WTC11 (cell line): ENCODE results near the gene CFAP157. TPM values are rescaled to one million over a fixed set of nuclear protein-coding genes. Genes with fewer than 3 reads are reported as not detected.
"Not testable (repeated sequence)": the region's sequence is repeated elsewhere in the genome, so short reads cannot be mapped to it uniquely, and the experiment has no call there.

ENCODE experiments used
- ATAC-seq: fragments of 200-7000 bp; cut with Tn5 transposase; 2 replicates; pipeline ENCODE4 v1.10.0; 2021; ENCODE audit warnings: mild to moderate bottlenecking, moderate library complexity
- CTCF ChIA-PET: fragments of 300-600 bp; sonication (Branson Sonifier 250); formaldehyde crosslinking; loops from one replicate; lab custom pipeline; 2021; ENCODE audit warnings: antibody characterized with exemption; lab: Charles Lee
- POLR2A ChIA-PET: fragments of 350-600 bp; sonication (Branson Sonifier 250); formaldehyde crosslinking; loops from one replicate; lab custom pipeline; 2021; ENCODE audit warnings: antibody characterized with exemption; lab: Charles Lee
- DNase-seq: peaks from one replicate; pipeline ENCODE4 v3.0.0; 2021; ENCODE audit warnings: low spot score
- H3K27ac Mint-ChIP-seq: 2 replicates; pipeline ENCODE4 v1.8.0; 2021; ENCODE audit warnings: mixed read lengths
- H3K27me3 Mint-ChIP-seq: 2 replicates; pipeline ENCODE4 v1.8.0; 2021; ENCODE audit warnings: low read depth, mild to moderate bottlenecking, moderate library complexity, mixed read lengths
- H3K36me3 Mint-ChIP-seq: 2 replicates; pipeline ENCODE4 v1.8.0; 2021; ENCODE audit warnings: mixed read lengths
- H3K4me1 Mint-ChIP-seq: 2 replicates; pipeline ENCODE4 v1.8.0; 2022; ENCODE audit warnings: mixed read lengths
- H3K4me3 Mint-ChIP-seq: 2 replicates; pipeline ENCODE4 v1.8.0; 2021; ENCODE audit warnings: mild to moderate bottlenecking, moderate library complexity, mixed read lengths
- H3K9me3 Mint-ChIP-seq: 2 replicates; pipeline ENCODE4 v1.8.0; 2021; ENCODE audit warnings: mixed read lengths
- E2F1 ChIP-seq: sonication (generic); formaldehyde crosslinking; IDR thresholded peaks from 2 replicates; pipeline ENCODE4 v1.8.0; 2022; ENCODE audit warnings: mild to moderate bottlenecking, missing genetic modification reagents
- FOXP1 ChIP-seq: sonication (generic); formaldehyde crosslinking; IDR thresholded peaks from 2 replicates; pipeline ENCODE4 v1.8.0; 2022; ENCODE audit warnings: missing genetic modification reagents, mild to moderate bottlenecking, moderate library complexity, borderline replicate concordance
- MAX ChIP-seq: sonication (generic); formaldehyde crosslinking; IDR thresholded peaks from 2 replicates; pipeline ENCODE4 v1.8.0; 2022; ENCODE audit warnings: mild to moderate bottlenecking, missing genetic modification reagents
- NR1H2 ChIP-seq: sonication (generic); formaldehyde crosslinking; IDR thresholded peaks from 2 replicates; pipeline ENCODE4 v1.9.0; 2021; ENCODE audit warnings: mild to moderate bottlenecking, moderate library complexity, missing genetic modification reagents
- SMAD3 ChIP-seq: sonication (generic); formaldehyde crosslinking; IDR thresholded peaks from 2 replicates; pipeline ENCODE4 v1.8.0; 2022; ENCODE audit warnings: missing genetic modification reagents, mild to moderate bottlenecking, borderline replicate concordance
- ZBTB21 ChIP-seq: sonication (generic); formaldehyde crosslinking; IDR thresholded peaks from 2 replicates; pipeline ENCODE4 v1.8.1; 2023; ENCODE audit warnings: mild to moderate bottlenecking, missing genetic modification reagents, borderline replicate concordance
- ZNF219 ChIP-seq: sonication (generic); formaldehyde crosslinking; IDR thresholded peaks from 2 replicates; pipeline ENCODE4 v1.8.0; 2023; ENCODE audit warnings: missing genetic modification reagents, mild to moderate bottlenecking, borderline replicate concordance
- ZNF263 ChIP-seq: sonication (generic); formaldehyde crosslinking; IDR thresholded peaks from 2 replicates; pipeline ENCODE4 v1.8.1; 2022; ENCODE audit warnings: low read depth, mild to moderate bottlenecking, moderate library complexity, missing genetic modification reagents
- ZNF317 ChIP-seq: sonication (generic); formaldehyde crosslinking; IDR thresholded peaks from 2 replicates; pipeline ENCODE4 v1.8.1; 2023; ENCODE audit warnings: low read depth, mild to moderate bottlenecking, moderate library complexity, missing genetic modification reagents, borderline replicate concordance
- ZNF423 ChIP-seq: fragments of 250-450 bp; sonication (Bioruptor Pico); IDR thresholded peaks from 2 replicates; pipeline ENCODE4 v2.1.2; 2022; ENCODE audit warnings: mild to moderate bottlenecking, moderate library complexity
- ZNF671 ChIP-seq: fragments of 250-450 bp; sonication (Bioruptor Pico); IDR thresholded peaks from 2 replicates; pipeline ENCODE4 v1.8.0; 2021; ENCODE audit warnings: mild to moderate bottlenecking
- total RNA-seq: library from RNA; stranded (reverse); gene quantifications from 3 replicates; pipeline ENCODE4 v1.2.3, GENCODE V29; 2021
- TF ChIP-seq, protein P1 (sequence below): sonication (generic); formaldehyde crosslinking; IDR thresholded peaks from 2 replicates; pipeline ENCODE4 v1.8.0; 2023; ENCODE audit warnings: missing genetic modification reagents, mild to moderate bottlenecking, borderline replicate concordance
- TF ChIP-seq, protein P2 (sequence below): fragments of 250-450 bp; sonication (Bioruptor Pico); conservative IDR thresholded peaks from 2 replicates; pipeline ENCODE4 v1.9.0; 2021; ENCODE audit warnings: mild to moderate bottlenecking

Gene CFAP157
- total RNA-seq, 1 experiment from 2014 or later = 0.22 TPM

DNA sequence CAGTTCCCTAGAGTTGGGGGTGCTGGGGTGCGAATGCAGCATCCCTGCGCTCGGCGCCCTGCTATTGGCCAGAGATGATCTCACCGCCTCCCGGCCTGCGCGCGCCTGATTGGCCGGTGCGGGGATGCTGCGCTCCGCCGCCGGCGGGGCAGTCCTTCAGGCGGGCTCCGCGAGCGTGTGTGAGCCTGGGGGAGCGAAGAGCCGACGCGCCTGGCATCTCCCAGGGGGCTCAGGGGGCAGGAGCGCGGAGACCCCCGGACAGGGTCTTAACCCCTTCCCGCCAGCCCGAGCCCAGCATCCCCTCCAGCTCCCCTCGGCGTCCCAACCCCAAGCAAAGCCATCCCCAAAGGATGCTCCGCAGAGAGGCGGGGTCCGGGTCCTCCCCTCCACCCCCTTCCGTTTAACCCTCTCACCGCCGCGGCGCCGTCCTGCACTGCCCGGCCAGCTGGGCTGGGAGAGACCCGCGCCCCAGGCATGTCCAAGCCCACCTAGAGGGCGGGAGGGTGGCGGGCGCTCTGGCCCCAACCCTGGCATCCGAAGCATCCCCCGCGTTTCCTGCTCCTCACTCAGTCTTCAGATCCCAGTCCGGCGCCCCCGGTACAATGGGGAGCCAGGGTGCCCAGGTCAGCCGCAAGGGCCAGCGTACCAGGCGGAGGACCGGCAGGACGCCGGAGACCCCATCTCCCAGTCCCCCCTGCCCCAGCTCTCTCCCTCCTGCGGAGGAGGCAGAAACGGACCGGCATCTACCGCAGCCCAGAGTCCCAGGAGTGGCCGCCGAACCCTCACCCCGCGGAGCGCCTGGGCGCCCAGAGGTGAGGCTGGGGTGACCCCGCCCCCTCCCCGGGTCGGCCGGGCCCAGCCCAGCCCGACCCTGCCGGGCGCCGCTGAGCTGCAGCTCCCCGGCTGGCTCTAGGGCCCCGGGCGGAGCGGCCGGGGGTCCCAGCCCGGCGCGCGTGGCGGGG, 47.6 kb downstream of the CFAP157 start (continued):
- TF ChIP-seq, protein P1, sequence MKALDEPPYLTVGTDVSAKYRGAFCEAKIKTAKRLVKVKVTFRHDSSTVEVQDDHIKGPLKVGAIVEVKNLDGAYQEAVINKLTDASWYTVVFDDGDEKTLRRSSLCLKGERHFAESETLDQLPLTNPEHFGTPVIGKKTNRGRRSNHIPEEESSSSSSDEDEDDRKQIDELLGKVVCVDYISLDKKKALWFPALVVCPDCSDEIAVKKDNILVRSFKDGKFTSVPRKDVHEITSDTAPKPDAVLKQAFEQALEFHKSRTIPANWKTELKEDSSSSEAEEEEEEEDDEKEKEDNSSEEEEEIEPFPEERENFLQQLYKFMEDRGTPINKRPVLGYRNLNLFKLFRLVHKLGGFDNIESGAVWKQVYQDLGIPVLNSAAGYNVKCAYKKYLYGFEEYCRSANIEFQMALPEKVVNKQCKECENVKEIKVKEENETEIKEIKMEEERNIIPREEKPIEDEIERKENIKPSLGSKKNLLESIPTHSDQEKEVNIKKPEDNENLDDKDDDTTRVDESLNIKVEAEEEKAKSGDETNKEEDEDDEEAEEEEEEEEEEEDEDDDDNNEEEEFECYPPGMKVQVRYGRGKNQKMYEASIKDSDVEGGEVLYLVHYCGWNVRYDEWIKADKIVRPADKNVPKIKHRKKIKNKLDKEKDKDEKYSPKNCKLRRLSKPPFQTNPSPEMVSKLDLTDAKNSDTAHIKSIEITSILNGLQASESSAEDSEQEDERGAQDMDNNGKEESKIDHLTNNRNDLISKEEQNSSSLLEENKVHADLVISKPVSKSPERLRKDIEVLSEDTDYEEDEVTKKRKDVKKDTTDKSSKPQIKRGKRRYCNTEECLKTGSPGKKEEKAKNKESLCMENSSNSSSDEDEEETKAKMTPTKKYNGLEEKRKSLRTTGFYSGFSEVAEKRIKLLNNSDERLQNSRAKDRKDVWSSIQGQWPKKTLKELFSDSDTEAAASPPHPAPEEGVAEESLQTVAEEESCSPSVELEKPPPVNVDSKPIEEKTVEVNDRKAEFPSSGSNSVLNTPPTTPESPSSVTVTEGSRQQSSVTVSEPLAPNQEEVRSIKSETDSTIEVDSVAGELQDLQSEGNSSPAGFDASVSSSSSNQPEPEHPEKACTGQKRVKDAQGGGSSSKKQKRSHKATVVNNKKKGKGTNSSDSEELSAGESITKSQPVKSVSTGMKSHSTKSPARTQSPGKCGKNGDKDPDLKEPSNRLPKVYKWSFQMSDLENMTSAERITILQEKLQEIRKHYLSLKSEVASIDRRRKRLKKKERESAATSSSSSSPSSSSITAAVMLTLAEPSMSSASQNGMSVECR = peak; percentile 41; the same call in 1 of the 2 replicates
- no peak for TF ChIP-seq SMAD3
- TF ChIP-seq MAX (CRISPR knock-in tag) = peak; percentile 53
- TF ChIP-seq ZNF423 (CRISPR knock-in tag) = 0 out of 2 replicates have a peak, but pooled peaks have one; percentile 17
- TF ChIP-seq ZNF219 = no peak
- no peak for TF ChIP-seq NR1H2 (CRISPR knock-in tag)

GRCh38 chr9:127755061-127756060, 48.6 kb downstream of the CFAP157 start:
- Mint-ChIP-seq H3K36me3 (no peaks in the 10 kb centered on the region), H3K9me3 (no peaks in the 10 kb centered on the region), H3K27me3 (peaks cover 58% of the 10 kb centered on the region), H3K4me3 (peak overlapping the region; percentile 62), H3K27ac (no peak overlapping the region), H3K4me1 (peaks cover 4% of the 10 kb centered on the region; the same call in 1 of the 2 replicates)
- POLR2A ChIA-PET = interaction anchor here (0.5 to 0.9 kb wide), 2 partner anchors 16 to 38 kb away, joined by 3 to 4 read pairs; no protein-coding TSS in a partner anchor
- CTCF ChIA-PET = interaction anchor here (0.6 to 3.3 kb wide), 12 partner anchors 8 to 252 kb away, joined by 3 to 34 read pairs (median 6); partner anchors contain the start of genes ENG and TOR2A
- TF ChIP-seq ZNF317 (no peak), ZBTB21 (CRISPR knock-in tag) (no peak), FOXP1 (CRISPR knock-in tag) (no peak), ZNF263 (no peak), ZNF671 (CRISPR knock-in tag) (no peak)
- peak; percentile 48 for ATAC-seq
- peak; percentile 82 for DNase-seq

- Mint-ChIP-seq H3K27ac (no peak overlapping the region), H3K27me3 (peaks cover 56% of the 10 kb centered on the region), H3K9me3 (no peaks in the 10 kb centered on the region), H3K36me3 (no peaks in the 10 kb centered on the region)
- POLR2A ChIA-PET = interaction anchor here (0.9 kb wide), 1 partner anchor 15 kb away, joined by 4 read pairs; no protein-coding TSS in a partner anchor
- CTCF ChIA-PET = interaction anchor here (0.6 to 3.3 kb wide), 7 partner anchors 14 to 252 kb away, joined by 3 to 34 read pairs (median 10); partner anchors contain the start of gene TOR2A
- ATAC-seq = no peak
- TF ChIP-seq, protein P2, sequence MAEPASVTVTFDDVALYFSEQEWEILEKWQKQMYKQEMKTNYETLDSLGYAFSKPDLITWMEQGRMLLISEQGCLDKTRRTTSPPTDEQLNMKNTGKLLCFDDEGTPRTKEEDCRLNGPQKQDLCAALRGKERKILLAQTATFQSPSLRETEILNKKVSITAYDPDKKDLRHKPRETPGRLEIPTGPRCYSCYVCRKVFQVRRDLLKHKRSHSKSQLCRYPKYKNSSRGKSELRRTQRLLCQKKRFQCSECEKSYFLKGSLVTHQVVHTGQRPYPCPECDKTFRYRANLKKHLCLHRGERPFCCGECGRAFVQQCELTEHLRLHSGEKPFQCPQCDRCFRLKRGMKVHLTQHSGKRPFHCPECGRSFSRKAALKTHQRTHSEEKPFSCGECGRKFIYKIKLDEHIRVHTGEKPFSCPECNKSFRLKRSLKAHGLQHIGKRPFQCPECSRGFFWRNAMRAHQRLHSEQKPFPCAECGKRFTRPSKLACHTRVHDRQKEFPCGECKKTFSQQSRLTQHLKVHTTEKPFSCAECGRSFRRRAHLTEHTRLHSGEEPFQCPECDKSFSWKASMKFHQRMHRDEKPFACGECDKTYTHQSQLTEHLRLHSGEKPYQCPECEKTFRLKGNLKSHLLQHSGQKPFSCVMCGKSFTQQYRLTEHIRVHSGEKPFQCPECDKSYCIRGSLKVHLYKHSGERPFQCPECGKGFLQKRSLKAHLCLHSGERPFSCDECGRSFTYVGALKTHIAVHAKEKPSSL (CRISPR knock-in tag) = no peak
- TF ChIP-seq E2F1 (CRISPR knock-in tag) = 0 out of 2 replicates have a peak, but pooled peaks have one; percentile 1
- TF ChIP-seq, all 79 proteins: peak for 1
- peaks cover 6% of the 10 kb centered on the region; the same call in 1 of the 2 replicates for H3K4me1 Mint-ChIP-seq
- no peak for DNase-seq
- peak overlapping the region; percentile 62; the same call in 1 of the 2 replicates for H3K4me3 Mint-ChIP-seq
Observed at GRCh38 chr9:127756233-127756632, 49.4 kb downstream of the CFAP157 start.

- not testable (repeated sequence) for H3K36me3 Mint-ChIP-seq, ATAC-seq, H3K27ac Mint-ChIP-seq, H3K4me3 Mint-ChIP-seq, H3K9me3 Mint-ChIP-seq, DNase-seq
- ChIA-PET CTCF (interaction anchor here (0.6 to 3.3 kb wide), 4 partner anchors 14 to 170 kb away, joined by 3 to 28 read pairs (median 6); no protein-coding TSS in a partner anchor), POLR2A (interaction anchor here (2.4 kb wide), 1 partner anchor 14 kb away, joined by 5 read pairs; no protein-coding TSS in a partner anchor)
- peaks cover 10% of the 10 kb centered on the region; the same call in 1 of the 2 replicates for H3K4me1 Mint-ChIP-seq
- H3K27me3 Mint-ChIP-seq = peaks cover 51% of the 10 kb centered on the region
Observed at GRCh38 chr9:127756776-127757175, 50.0 kb downstream of the CFAP157 start.
